Ascending aorta (tissue), 2 donors: ENCODE data around the gene GPR26. TPM values are rescaled to one million over a fixed set of nuclear protein-coding genes. Genes with fewer than 3 reads are reported as not detected.

Experiments
- DNase-seq, 2 donors: peaks; one replicate each; pipeline ENCODE4 v3.0.0-alpha.2; 2019; ENCODE audit warnings: low spot score in 2 of 2
- H3K27ac ChIP-seq, 2 donors: fragments of 200-600 bp; sonication (generic); one replicate each; pipeline ENCODE4 v1.5.1; 2016 to 2017; ENCODE audit warnings: mild to moderate bottlenecking in 1 of 2
- H3K27me3 ChIP-seq: fragments of 200-600 bp; sonication (generic); one replicate; pipeline ENCODE4 v1.5.1; 2017
- H3K36me3 ChIP-seq, 2 donors: fragments of 200-600 bp; sonication (generic); one replicate each; pipeline ENCODE4 v1.5.1; 2016
- H3K4me1 ChIP-seq, 2 donors: fragments of 200-600 bp; sonication (generic); one replicate each; pipeline ENCODE4 v1.5.1; 2016 to 2017; ENCODE audit warnings: mild to moderate bottlenecking in 1 of 2
- H3K4me3 ChIP-seq, 2 donors: fragments of 200-600 bp; sonication (generic); one replicate each; pipeline ENCODE4 v1.5.1; 2016 to 2017; ENCODE audit warnings: mild to moderate bottlenecking in 1 of 2
- H3K9me3 ChIP-seq, 2 donors: fragments of 200-600 bp; sonication (generic); one replicate each; pipeline ENCODE4 v1.5.1; 2016
- intact Hi-C: fragments of 100-400 bp; cut with DNase I; formaldehyde crosslinking; loops from one replicate; pipeline ENCODE4 v1.15.1; 2023
- total RNA-seq: library from RNA; depleted of rRNA; stranded (reverse); fragments of >200 nt; gene quantifications from one replicate; pipeline ENCODE4 v1.1.0, GENCODE V29; 2016
- TF ChIP-seq, protein P1 (sequence below), 3 experiments: fragments of 200-600 bp in 2 of 3; fragments of 450-650 bp in 1 of 3; sonication (generic) in 2 of 3; IDR thresholded peaks; one replicate each; pipeline ENCODE4 v1.5.1; 2016 to 2019; ENCODE audit warnings: antibody characterized with exemption in 3 of 3, mild to moderate bottlenecking in 1 of 3, moderate library complexity in 1 of 3

The GPR26 gene
- total RNA-seq, 1 donor from 2014 or later: not detected

DNA sequence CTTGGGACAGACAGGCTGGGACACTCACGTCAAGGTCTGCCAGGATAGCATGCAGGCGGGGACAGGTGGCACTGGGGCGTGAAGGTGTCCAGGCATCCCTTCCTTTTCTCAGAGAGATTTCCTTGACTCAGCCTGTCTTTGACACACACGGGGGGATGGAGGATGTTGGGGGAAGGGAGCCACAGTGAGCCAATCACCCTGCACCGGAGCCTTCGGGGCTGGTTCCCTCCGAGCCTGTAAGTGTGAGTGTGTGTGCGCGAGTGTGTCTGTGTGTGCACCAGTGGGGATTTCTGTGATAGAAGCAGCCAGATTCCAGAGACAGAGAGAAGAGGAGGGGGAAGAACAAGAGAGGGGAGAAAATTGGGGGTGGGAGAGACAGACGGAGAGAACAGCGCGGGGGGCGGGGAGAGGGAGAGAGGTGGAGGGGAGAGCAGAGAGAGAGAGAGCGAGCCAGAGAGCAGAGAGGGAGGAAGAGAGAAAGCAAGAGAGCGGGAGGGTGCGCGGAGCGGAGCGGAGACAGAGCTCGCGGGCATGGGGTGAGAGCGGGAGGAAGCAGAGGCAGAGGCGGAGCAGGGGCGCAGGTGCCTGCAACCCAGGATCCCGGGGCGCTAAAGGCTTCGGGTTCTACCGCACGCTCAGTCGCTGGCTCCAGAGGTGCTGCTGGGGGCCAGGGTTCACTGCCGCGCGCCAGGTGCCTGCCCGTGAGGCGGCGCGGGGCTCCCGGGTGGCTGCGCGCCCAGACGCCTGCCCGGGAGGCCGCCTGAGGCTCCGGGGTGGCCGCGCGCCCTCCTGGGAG, 466 bp upstream of the GPR26 start:
- no peak for DNase-seq
- H3K27me3 ChIP-seq: no peaks in the 10 kb centered on the region

DNA sequence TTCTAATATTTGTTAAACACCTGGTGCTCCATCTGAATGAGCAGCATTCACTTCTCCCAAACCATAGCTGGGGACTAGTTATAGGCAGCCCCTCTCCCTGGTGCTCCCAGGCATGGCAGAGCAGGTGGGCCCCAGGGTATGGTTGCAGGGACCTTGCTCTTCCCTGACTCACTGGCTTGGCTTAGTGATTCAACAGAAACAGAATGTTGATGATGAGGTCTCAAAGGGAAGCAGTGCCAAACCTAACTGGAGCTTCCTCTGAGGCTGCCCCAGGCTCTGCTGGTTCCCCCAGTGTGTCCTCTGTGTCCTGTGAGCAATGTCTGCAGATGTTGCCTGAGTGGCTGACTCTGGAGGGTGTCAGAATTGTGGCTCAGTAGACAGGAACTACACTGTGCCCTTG, 3.7 kb downstream of the GPR26 start:
- H3K27me3 ChIP-seq: no peaks in the 10 kb centered on the region
- TF ChIP-seq, protein P1, sequence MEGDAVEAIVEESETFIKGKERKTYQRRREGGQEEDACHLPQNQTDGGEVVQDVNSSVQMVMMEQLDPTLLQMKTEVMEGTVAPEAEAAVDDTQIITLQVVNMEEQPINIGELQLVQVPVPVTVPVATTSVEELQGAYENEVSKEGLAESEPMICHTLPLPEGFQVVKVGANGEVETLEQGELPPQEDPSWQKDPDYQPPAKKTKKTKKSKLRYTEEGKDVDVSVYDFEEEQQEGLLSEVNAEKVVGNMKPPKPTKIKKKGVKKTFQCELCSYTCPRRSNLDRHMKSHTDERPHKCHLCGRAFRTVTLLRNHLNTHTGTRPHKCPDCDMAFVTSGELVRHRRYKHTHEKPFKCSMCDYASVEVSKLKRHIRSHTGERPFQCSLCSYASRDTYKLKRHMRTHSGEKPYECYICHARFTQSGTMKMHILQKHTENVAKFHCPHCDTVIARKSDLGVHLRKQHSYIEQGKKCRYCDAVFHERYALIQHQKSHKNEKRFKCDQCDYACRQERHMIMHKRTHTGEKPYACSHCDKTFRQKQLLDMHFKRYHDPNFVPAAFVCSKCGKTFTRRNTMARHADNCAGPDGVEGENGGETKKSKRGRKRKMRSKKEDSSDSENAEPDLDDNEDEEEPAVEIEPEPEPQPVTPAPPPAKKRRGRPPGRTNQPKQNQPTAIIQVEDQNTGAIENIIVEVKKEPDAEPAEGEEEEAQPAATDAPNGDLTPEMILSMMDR (IDR thresholded peaks at IDR 0.05): no peak
- H3K9me3 ChIP-seq: no peaks in the 10 kb centered on the region
- no peaks in the 10 kb centered on the region for H3K36me3 ChIP-seq
- H3K4me1 ChIP-seq: no peaks in the 10 kb centered on the region
- H3K4me3 ChIP-seq: no peak overlapping the region
- intact Hi-C loops: no loop called here
- H3K27ac ChIP-seq: no peak overlapping the region
- no peak for DNase-seq

More for the DNA sequence above, 466 bp upstream of the GPR26 start:
- no peak overlapping the region for H3K4me3 ChIP-seq
- H3K27ac ChIP-seq: no peak overlapping the region
- intact Hi-C loops: no loop called here
- no peaks in the 10 kb centered on the region for H3K36me3 ChIP-seq
- no peaks in the 10 kb centered on the region for H3K4me1 ChIP-seq
- TF ChIP-seq, protein P1 (IDR thresholded peaks at IDR 0.05): no peak
- no peaks in the 10 kb centered on the region for H3K9me3 ChIP-seq

DNA sequence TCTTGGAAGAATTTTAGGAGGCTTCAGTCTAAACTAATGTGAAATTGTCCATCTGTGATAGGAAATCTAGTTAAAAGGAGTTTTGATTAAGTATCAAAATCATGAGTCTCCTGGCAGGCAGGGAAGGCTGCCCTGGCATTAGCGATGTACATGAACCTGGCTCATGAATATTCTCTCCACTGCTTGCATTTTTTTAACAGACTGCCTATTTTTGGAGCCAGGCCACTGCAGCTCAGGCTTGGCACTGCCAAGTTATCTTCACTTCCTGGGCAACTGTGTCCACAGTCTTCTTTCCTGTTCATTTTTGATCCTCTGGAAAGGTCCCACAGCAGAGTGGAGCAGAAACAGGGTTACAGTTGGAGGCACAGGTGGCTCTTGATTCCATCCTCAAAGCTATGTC, 7.0 kb downstream of the GPR26 start:
- DNase-seq: no peak
- no peaks in the 10 kb centered on the region for H3K27me3 ChIP-seq
- TF ChIP-seq, protein P1 (IDR thresholded peaks at IDR 0.05): no peak
- no peaks in the 10 kb centered on the region for H3K36me3 ChIP-seq
- H3K27ac ChIP-seq: no peak overlapping the region
- H3K4me1 ChIP-seq: no peaks in the 10 kb centered on the region
- intact Hi-C loops: no loop called here
- H3K4me3 ChIP-seq: no peak overlapping the region
- no peaks in the 10 kb centered on the region for H3K9me3 ChIP-seq

DNA sequence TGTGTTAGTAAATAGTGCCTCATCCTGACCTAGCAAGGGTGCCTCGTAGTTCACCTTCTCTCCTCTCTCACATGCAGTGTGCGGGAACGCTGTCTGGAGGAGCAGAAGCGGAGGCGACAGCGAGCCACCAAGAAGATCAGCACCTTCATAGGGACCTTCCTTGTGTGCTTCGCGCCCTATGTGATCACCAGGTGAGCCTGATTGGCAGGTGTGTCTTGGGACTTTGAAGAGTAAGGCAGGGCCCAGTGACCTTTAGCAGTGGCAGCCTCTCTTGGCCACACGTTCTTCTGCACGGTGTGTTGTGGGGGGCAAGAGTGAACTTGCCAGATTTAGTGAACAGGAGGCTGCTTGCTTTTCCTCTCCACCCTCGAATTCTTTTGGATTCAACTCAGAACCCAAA, 8.6 kb downstream of the GPR26 start:
- no peaks in the 10 kb centered on the region for H3K36me3 ChIP-seq
- DNase-seq: no peak
- no peak overlapping the region for H3K4me3 ChIP-seq
- H3K27me3 ChIP-seq: no peaks in the 10 kb centered on the region
- no peaks in the 10 kb centered on the region for H3K9me3 ChIP-seq
- TF ChIP-seq, protein P1 (IDR thresholded peaks at IDR 0.05): no peak
- intact Hi-C loops: no loop called here
- no peak overlapping the region for H3K27ac ChIP-seq
- no peaks in the 10 kb centered on the region for H3K4me1 ChIP-seq

DNA sequence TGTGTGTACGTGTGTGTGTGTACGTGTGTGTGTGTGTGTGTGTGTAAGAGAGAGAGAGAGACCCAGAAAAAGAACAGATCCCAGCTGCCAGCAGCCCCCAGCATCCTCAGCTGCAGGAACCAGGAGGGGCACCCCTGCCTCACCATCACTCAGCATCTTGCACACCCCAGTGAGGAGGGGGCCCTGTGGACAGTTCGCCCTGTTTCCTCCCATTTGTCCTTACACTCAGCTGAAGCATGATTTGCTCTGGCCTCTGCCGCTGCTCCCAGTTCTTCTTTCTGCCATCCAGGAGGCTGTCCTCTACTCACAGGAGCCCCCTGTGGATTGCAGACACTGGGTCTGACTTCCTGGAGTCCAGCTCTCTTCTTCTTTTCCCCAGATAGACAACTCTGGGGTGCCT, 9.7 kb downstream of the GPR26 start:
- no peaks in the 10 kb centered on the region for H3K27me3 ChIP-seq
- no peak overlapping the region for H3K4me3 ChIP-seq
- TF ChIP-seq, protein P1 (IDR thresholded peaks at IDR 0.05): no peak
- no peak for DNase-seq
- H3K27ac ChIP-seq: no peak overlapping the region
- no peaks in the 10 kb centered on the region for H3K9me3 ChIP-seq
- no peaks in the 10 kb centered on the region for H3K4me1 ChIP-seq
- intact Hi-C loops: no loop called here
- no peaks in the 10 kb centered on the region for H3K36me3 ChIP-seq
